ENCODE measurements around the gene CHD3. TPM values are rescaled to one million over a fixed set of nuclear protein-coding genes. Genes with fewer than 3 reads are reported as not detected.

CHD3 gene
- total and polyA plus RNA-seq, 10 of the 15 experiments (the other 5 are each of a cell fraction or from before 2014, with no cell fraction given) = 1.4 to 86.8 (median 39.1) TPM

DNA sequence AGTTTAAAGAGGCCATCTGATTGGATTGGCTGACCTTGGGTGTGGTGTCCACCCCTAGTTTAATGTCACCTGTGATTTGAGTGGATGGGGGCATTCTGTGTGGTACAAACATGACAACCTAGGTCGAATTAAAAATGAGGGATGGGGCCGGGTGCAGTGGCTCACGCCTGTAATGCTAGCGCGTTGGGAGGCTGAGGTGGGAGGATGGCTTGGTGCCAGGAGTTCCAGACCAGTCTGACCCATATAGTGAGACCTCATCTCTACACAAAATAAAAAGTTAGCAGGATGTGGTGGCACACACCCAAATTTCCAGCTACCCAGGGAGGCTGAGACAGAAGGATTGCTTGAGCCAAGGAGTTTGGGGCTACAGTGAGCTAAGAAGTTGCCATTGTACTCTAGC, 57.9 kb downstream of the CHD3 start:
- ChIA-PET RAD21 (ENCODE audit: unreplicated experiment) (no interaction called here), SMC1A (ENCODE audit: uncharacterized antibody, unreplicated experiment) (interaction anchor here (0.7 to 2.1 kb wide), 2 partner anchors 13 to 42 kb away, joined by 3 to 5 read pairs; no protein-coding TSS in a partner anchor), CTCF (interaction anchor here (1.5 kb wide), 1 partner anchor 44 kb away, joined by 3 read pairs; no protein-coding TSS in a partner anchor), POLR2A (interaction anchor here (0.5 to 2.8 kb wide), 2 partner anchors 13 to 83 kb away, joined by 5 to 12 read pairs; no protein-coding TSS in a partner anchor)
- H3K9me3 ChIP-seq (replicated peaks; ENCODE audit: control insufficient read depth, insufficient read depth, low read length) = no peaks in the 10 kb centered on the region
- H2AFZ ChIP-seq (ENCODE audit: control insufficient read depth, low read depth, low read length) = no peak overlapping the region
- H3K27me3 ChIP-seq (replicated peaks in 1 of 2; ENCODE audit: control insufficient read depth in 2 of 2, insufficient read depth in 2 of 2, low read length in 1 of 2) = no peaks in the 10 kb centered on the region
- in situ Hi-C loops (cut with MboI) (no loop called here), intact Hi-C loops (cut with micrococcal nuclease; ENCODE audit: unreplicated experiment) (no loop called here)
- no peak overlapping the region for H3K4me2 ChIP-seq (ENCODE audit: control insufficient read depth, insufficient read depth)
- no peak overlapping the region for H3K4me3 ChIP-seq
- peaks cover 6% of the 10 kb centered on the region for H3K4me1 ChIP-seq (ENCODE audit: control insufficient read depth, insufficient read depth, low read length)
- ATAC-seq = no peak
- H3K27ac ChIP-seq (ENCODE audit: control insufficient read depth, insufficient read depth) = no peak overlapping the region
- no peak for FAIRE-seq
- H3K79me2 ChIP-seq (ENCODE audit: control insufficient read depth, insufficient read depth, low read length) = no peaks in the 10 kb centered on the region
- H3K36me3 ChIP-seq (ENCODE audit: control insufficient read depth in 2 of 2, insufficient read depth in 2 of 2, low read length in 1 of 2) = peaks cover 12 to 29% of the 10 kb centered on the region in 2 experiments
- WGBS (ENCODE audit: insufficient coverage, insufficient replicate concordance, low lambda C conversion rate, missing lambda C conversion rate) = 94% methylated on average over 5 of the region's 5 CpGs
- no peak for DNase-seq (ENCODE audit: low read depth, low spot score)
- no TSS peak for BruUV-seq (replicated peaks)
- H3K9ac ChIP-seq (ENCODE audit: control insufficient read depth, insufficient read depth, low read length) = no peak overlapping the region
- H4K20me1 ChIP-seq (ENCODE audit: control insufficient read depth, insufficient read depth) = no peaks in the 10 kb centered on the region
- TF ChIP-seq RUNX3 (IDR thresholded peaks at IDR 0.05; ENCODE audit: low read length) (no peak), MEF2B (IDR thresholded peaks at IDR 0.05; ENCODE audit: partially characterized antibody, poor library complexity, severe bottlenecking) (no peak), NR2C1 (IDR thresholded peaks at IDR 0.05) (no peak), ZBED1 (IDR thresholded peaks at IDR 0.05; ENCODE audit: borderline replicate concordance) (no peak), IRF4 (IDR thresholded peaks at IDR 0.05; ENCODE audit: low read depth, low read length) (no peak), ATF3 (IDR thresholded peaks at IDR 0.05; ENCODE audit: borderline replicate concordance, extremely low read depth, low read depth, low read length) (no peak), SIN3A (IDR thresholded peaks at IDR 0.05; ENCODE audit: low read depth, low read length) (no peak), FOXM1 (IDR thresholded peaks at IDR 0.05; ENCODE audit: low read depth, low read length) (no peak), CHD2 (IDR thresholded peaks at IDR 0.05; ENCODE audit: borderline replicate concordance, low read depth, low read length) (no peak), JUNB (IDR thresholded peaks at IDR 0.05) (no peak), CREB1 (IDR thresholded peaks at IDR 0.05; ENCODE audit: low read depth) (no peak)
- TF ChIP-seq, protein P1, sequence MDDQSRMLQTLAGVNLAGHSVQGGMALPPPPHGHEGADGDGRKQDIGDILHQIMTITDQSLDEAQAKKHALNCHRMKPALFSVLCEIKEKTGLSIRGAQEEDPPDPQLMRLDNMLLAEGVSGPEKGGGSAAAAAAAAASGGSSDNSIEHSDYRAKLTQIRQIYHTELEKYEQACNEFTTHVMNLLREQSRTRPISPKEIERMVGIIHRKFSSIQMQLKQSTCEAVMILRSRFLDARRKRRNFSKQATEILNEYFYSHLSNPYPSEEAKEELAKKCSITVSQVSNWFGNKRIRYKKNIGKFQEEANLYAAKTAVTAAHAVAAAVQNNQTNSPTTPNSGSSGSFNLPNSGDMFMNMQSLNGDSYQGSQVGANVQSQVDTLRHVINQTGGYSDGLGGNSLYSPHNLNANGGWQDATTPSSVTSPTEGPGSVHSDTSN (IDR thresholded peaks at IDR 0.05; ENCODE audit: insufficient replicate concordance, low read depth, low read length) = no peak
- TF ChIP-seq, protein P2, sequence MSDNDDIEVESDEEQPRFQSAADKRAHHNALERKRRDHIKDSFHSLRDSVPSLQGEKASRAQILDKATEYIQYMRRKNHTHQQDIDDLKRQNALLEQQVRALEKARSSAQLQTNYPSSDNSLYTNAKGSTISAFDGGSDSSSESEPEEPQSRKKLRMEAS (IDR thresholded peaks at IDR 0.05; ENCODE audit: low read depth, low read length) = no peak

Data from GM12878 (cell line).